NCI-H187 treated with DMSO at 0.1 percent for 48 hours (cell line): ENCODE results near the gene EFEMP1.
A peak's percentile ranks its signal among the peaks of the same experiment; 100 is the strongest.

ENCODE experiments used
- DNase-seq: peaks from one replicate; lab custom pipeline; 2025; lab: John Stamatoyannopoulos, UW

The EFEMP1 gene

GRCh38 chr2:55923091-55923981 is at the start of gene EFEMP1:
EFEMP1 (minus strand) TSS chr2:55923782; CDS start chr2:55922440, 1,342 bp downstream.
- DNase-seq: no peak

GRCh38 chr2:55970500-55970899 is 46.9 kb upstream of the EFEMP1 start:
- no peak for DNase-seq

- no peak for DNase-seq
Measured at GRCh38 chr2:55968941-55969340, 45.4 kb upstream of the EFEMP1 start.

- DNase-seq: no peak
Measured at GRCh38 chr2:55966401-55967118, 43.0 kb upstream of the EFEMP1 start.

- DNase-seq: no peak
Measured at GRCh38 chr2:55965966-55966365, 42.4 kb upstream of the EFEMP1 start.

- DNase-seq: no peak
Measured at GRCh38 chr2:55965276-55965675, 41.7 kb upstream of the EFEMP1 start.

- no peak for DNase-seq
Measured at GRCh38 chr2:55962915-55963314, 39.3 kb upstream of the EFEMP1 start.

GRCh38 chr2:55961318-55961911 is 37.8 kb upstream of the EFEMP1 start:
- peak; percentile 26 for DNase-seq

GRCh38 chr2:55958756-55959155 is 35.2 kb upstream of the EFEMP1 start:
- no peak for DNase-seq

- no peak for DNase-seq
Measured at GRCh38 chr2:55957142-55957541, 33.6 kb upstream of the EFEMP1 start.

- DNase-seq: no peak
Measured at GRCh38 chr2:55954306-55955035, 30.9 kb upstream of the EFEMP1 start.

- no peak for DNase-seq
Measured at GRCh38 chr2:55952415-55952814, 28.8 kb upstream of the EFEMP1 start.

GRCh38 chr2:55951533-55951932 is 28.0 kb upstream of the EFEMP1 start:
- no peak for DNase-seq

GRCh38 chr2:55949613-55950012 is 26.0 kb upstream of the EFEMP1 start:
- DNase-seq: no peak

- DNase-seq: no peak
Measured at GRCh38 chr2:55949211-55949610, 25.6 kb upstream of the EFEMP1 start.

- no peak for DNase-seq
Measured at GRCh38 chr2:55948176-55948923, 24.8 kb upstream of the EFEMP1 start.

- no peak for DNase-seq
Measured at GRCh38 chr2:55947752-55948151, 24.2 kb upstream of the EFEMP1 start.

GRCh38 chr2:55946793-55947192 is 23.2 kb upstream of the EFEMP1 start:
- no peak for DNase-seq

- no peak for DNase-seq
Measured at GRCh38 chr2:55943466-55943865, 19.9 kb upstream of the EFEMP1 start.

GRCh38 chr2:55936351-55936750 is 12.8 kb upstream of the EFEMP1 start:
- DNase-seq: no peak

- no peak for DNase-seq
Measured at GRCh38 chr2:55934337-55934736, 10.8 kb upstream of the EFEMP1 start.
